GM12878 (cell line): ENCODE results near the gene MGAT3. TPM values are rescaled to one million over a fixed set of nuclear protein-coding genes. Genes with fewer than 3 reads are reported as not detected.

ENCODE experiments used
- ATAC-seq: fragments of 200-7000 bp; cut with Tn5 transposase; 3 replicates; pipeline ENCODE4 v1.9.1; 2020; ENCODE audit warnings: mild to moderate bottlenecking, moderate library complexity
- BruUV-seq: library from RNA; stranded (reverse); fragments of 400-500 nt; replicated peaks from 2 replicates; lab custom pipeline; 2021; lab: Mats Ljungman, UMichigan
- CTCF ChIA-PET: fragments of 300-600 bp; sonication (Branson Sonifier 250); formaldehyde crosslinking; extraction: SDS; loops from one replicate; lab custom pipeline; 2021; ENCODE audit warnings: inconsistent platforms; lab: Yijun Ruan, JAX
- POLR2A ChIA-PET: fragments of 350-600 bp; formaldehyde crosslinking; extraction: SDS; loops from one replicate; lab custom pipeline; 2021; ENCODE audit warnings: inconsistent platforms; lab: Charles Lee
- RAD21 ChIA-PET: fragments of 300-600 bp; sonication (Branson Sonifier 250); formaldehyde crosslinking; loops from one replicate; lab custom pipeline; 2023; ENCODE audit warnings: antibody characterized with exemption; ENCODE audit not compliant: unreplicated experiment; lab: Charles Lee
- SMC1A ChIA-PET: fragments of 300-600 bp; sonication (Branson Sonifier 250); formaldehyde crosslinking; loops from one replicate; lab custom pipeline; 2023; ENCODE audit not compliant: unreplicated experiment, uncharacterized antibody; lab: Charles Lee
- DNase-seq: peaks from one replicate; pipeline ENCODE4 v3.0.0-alpha.2; 2011; ENCODE audit warnings: low read depth, low spot score
- FAIRE-seq: peaks from 3 replicates; lab custom pipeline; 2011; peaks lifted over from hg19 to GRCh38; lab: Jason Lieb, UNC
- H2AFZ ChIP-seq: 2 replicates; pipeline ENCODE4 v1.6.0; 2011; ENCODE audit warnings: low read depth, low read length, control low read depth; ENCODE audit not compliant: control insufficient read depth
- H3K27ac ChIP-seq: 2 replicates; pipeline ENCODE4 v1.5.1; 2011; ENCODE audit warnings: control low read depth; ENCODE audit not compliant: control insufficient read depth, insufficient read depth
- H3K27me3 ChIP-seq, 2 experiments: replicated peaks in 1 of 2; 2 replicates each; pipeline versions ENCODE4 v1.6.0 to v1.6.1; 2011; ENCODE audit warnings: low read length in 1 of 2; ENCODE audit not compliant: control insufficient read depth in 2 of 2, insufficient read depth in 2 of 2
- H3K36me3 ChIP-seq, 2 experiments: 2 replicates each; pipeline ENCODE4 v1.5.1; 2011; ENCODE audit warnings: low read length in 1 of 2; ENCODE audit not compliant: control insufficient read depth in 2 of 2, insufficient read depth in 2 of 2
- H3K4me1 ChIP-seq: 2 replicates; pipeline ENCODE4 v1.6.1; 2011; ENCODE audit warnings: mild to moderate bottlenecking, low read length, moderate library complexity, mixed read lengths; ENCODE audit not compliant: control insufficient read depth, insufficient read depth
- H3K4me2 ChIP-seq: 2 replicates; pipeline ENCODE4 v1.6.0; 2011; ENCODE audit warnings: control low read depth; ENCODE audit not compliant: control insufficient read depth, insufficient read depth
- H3K4me3 ChIP-seq: fragments of 200-600 bp; sonication (generic); 2 replicates; pipeline ENCODE4 v1.5.1; 2016
- H3K79me2 ChIP-seq: 2 replicates; pipeline ENCODE4 v1.6.0; 2011; ENCODE audit warnings: low read length; ENCODE audit not compliant: control insufficient read depth, insufficient read depth
- H3K9ac ChIP-seq: 2 replicates; pipeline ENCODE4 v1.8.0; 2011; ENCODE audit warnings: low read length, control low read depth, mixed read lengths; ENCODE audit not compliant: control insufficient read depth, insufficient read depth
- H3K9me3 ChIP-seq: replicated peaks from 3 replicates; pipeline ENCODE4 v1.5.1; 2011; ENCODE audit warnings: mild to moderate bottlenecking, low read length; ENCODE audit not compliant: control insufficient read depth, insufficient read depth
- H4K20me1 ChIP-seq: 2 replicates; pipeline ENCODE4 v1.6.0; 2011; ENCODE audit not compliant: control insufficient read depth, insufficient read depth
- HDGF ChIP-seq: fragments of 450-650 bp; IDR thresholded peaks from 2 replicates; pipeline ENCODE4 v1.6.1; 2016; ENCODE audit warnings: antibody characterized with exemption
- KAT2A ChIP-seq: conservative IDR thresholded peaks from 2 replicates; pipeline ENCODE4 v1.6.1; 2011; ENCODE audit warnings: low read depth, low read length; ENCODE audit not compliant: control insufficient read depth
- MEF2B ChIP-seq: fragments of 450-650 bp; IDR thresholded peaks from 2 replicates; pipeline ENCODE4 v1.6.1; 2018; ENCODE audit warnings: mild to moderate bottlenecking, moderate library complexity; ENCODE audit not compliant: partially characterized antibody, poor library complexity, severe bottlenecking
- NR2F1 ChIP-seq: fragments of 450-650 bp; conservative IDR thresholded peaks from 2 replicates; pipeline ENCODE4 v1.6.1; 2017; ENCODE audit warnings: mild to moderate bottlenecking
- PBX3 ChIP-seq: IDR thresholded peaks from 2 replicates; pipeline ENCODE4 v1.6.1; 2011; ENCODE audit warnings: mild to moderate bottlenecking, low read depth, low read length, moderate library complexity; ENCODE audit not compliant: insufficient replicate concordance
- RB1 ChIP-seq: fragments of 450-650 bp; formaldehyde crosslinking; IDR thresholded peaks from 2 replicates; pipeline ENCODE4 v1.6.1; 2017; ENCODE audit warnings: mild to moderate bottlenecking, borderline replicate concordance
- RCOR1 ChIP-seq: conservative IDR thresholded peaks from 2 replicates; pipeline ENCODE4 v1.6.1; 2012; ENCODE audit warnings: low read depth, low read length, improper control_type of control experiment
- SMAD5 ChIP-seq: IDR thresholded peaks from 2 replicates; pipeline ENCODE4 v1.6.1; 2016; ENCODE audit warnings: antibody characterized with exemption, low read depth
- YBX1 ChIP-seq: fragments of 450-650 bp; IDR thresholded peaks from 2 replicates; pipeline ENCODE4 v1.6.1; 2016; ENCODE audit warnings: antibody characterized with exemption
- YY1 ChIP-seq: IDR thresholded peaks from 2 replicates; pipeline ENCODE4 v1.6.1; 2011; ENCODE audit warnings: low read depth, mild to moderate bottlenecking, low read length
- ZBTB33 ChIP-seq: fragments of 450-650 bp; IDR thresholded peaks from 2 replicates; pipeline ENCODE4 v1.6.1; 2017; ENCODE audit warnings: mild to moderate bottlenecking
- ZNF274 ChIP-seq: IDR thresholded peaks from one replicate; pipeline ENCODE4 v1.8.0; 2011; ENCODE audit not compliant: insufficient read length, insufficient read depth
- ZSCAN29 ChIP-seq: fragments of 450-650 bp; IDR thresholded peaks from 2 replicates; pipeline ENCODE4 v1.6.1; 2017; ENCODE audit warnings: mild to moderate bottlenecking, moderate library complexity
- WGBS: methylation state at CpG from one replicate; pipeline ENCODE4 v1.1.6; 2016; ENCODE audit warnings: low lambda C conversion rate; ENCODE audit not compliant: insufficient replicate concordance, insufficient coverage; ENCODE audit errors: missing lambda C conversion rate; 5-methylcytosine and 5-hydroxymethylcytosine counted together
- in situ Hi-C: fragments of 300-500 bp; cut with MboI; formaldehyde crosslinking; loops from 9 replicates; pipeline ENCODE4 v1.14.3; 2018; ENCODE audit warnings: mixed read lengths
- intact Hi-C: fragments of 100-400 bp; cut with micrococcal nuclease; formaldehyde crosslinking; loops from one replicate; pipeline ENCODE4 v1.14.2; 2022; ENCODE audit not compliant: unreplicated experiment
- polyA plus RNA-seq, 11 experiments: library from polyadenylated mRNA; depleted of rRNA in 4 of 11; unstranded in 6 of 11; stranded (reverse) in 5 of 11; fragments of >200 nt; fragmentation: Nextera tagmentation in 4 of 11; fragmentation: Illumina TruSeq in 1 of 11; extraction: Ambion mirVana in 4 of 11; extraction: Trizol in 1 of 11; gene quantifications; 1 replicate in 1 of 11; 2 replicates in 10 of 11; pipeline versions ENCODE4 v1.2.1 to v1.2.3, GENCODE V29; 2011 to 2016; ENCODE audit warnings: inconsistent platforms in 2 of 11, missing spikeins in 2 of 11, low read depth in 1 of 11
- total RNA-seq, 4 experiments: library from RNA; depleted of rRNA in 3 of 4; stranded (reverse); fragments of >200 nt in 3 of 4; fragmentation: Illumina TruSeq in 1 of 4; extraction: Trizol in 1 of 4; gene quantifications; 2 replicates each; pipeline versions ENCODE4 v1.2.1 to v1.2.3, GENCODE V29; 2013 to 2021
- TF ChIP-seq, protein P1 (sequence below): IDR thresholded peaks from 2 replicates; pipeline ENCODE4 v1.6.1; 2012; ENCODE audit warnings: low read depth, low read length, improper control_type of control experiment
- TF ChIP-seq, protein P2 (sequence below): IDR thresholded peaks from 2 replicates; pipeline ENCODE4 v1.6.1; 2012; ENCODE audit warnings: mild to moderate bottlenecking, low read depth, low read length

MGAT3 gene
- total and polyA plus RNA-seq, 10 of the 15 experiments (the other 5 are each of a cell fraction or from before 2014, with no cell fraction given): 0.32 to 40.2 (median 11.9) TPM

DNA sequence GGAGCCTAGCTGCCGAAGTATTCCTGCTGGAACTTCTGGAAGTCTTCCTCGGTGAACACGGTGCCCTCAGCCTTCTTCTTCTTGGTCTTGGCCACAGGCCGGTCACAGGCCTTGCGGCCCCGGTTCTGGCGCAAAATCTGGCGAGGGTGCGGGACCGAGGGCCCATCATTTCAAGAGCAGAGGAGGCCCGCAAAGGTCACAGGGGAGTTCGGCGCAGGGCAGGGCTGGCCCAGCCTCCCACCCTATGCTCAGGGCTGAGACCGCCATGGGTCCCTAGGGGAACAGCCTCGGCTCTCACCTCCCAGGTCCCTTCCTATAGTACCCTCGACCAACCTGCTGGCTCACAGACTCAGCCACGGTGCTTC, 72.7 kb downstream of the MGAT3 start:
- ChIA-PET POLR2A (interaction anchor here (0.7 to 2.6 kb wide), 18 partner anchors 9 to 515 kb away, joined by 3 to 32 read pairs (median 6); partner anchors contain the start of genes ATF4, MIEF1, RPL3 and TAB1), CTCF (interaction anchor here (0.6 to 17.8 kb wide), 46 partner anchors 9 to 1062 kb away, joined by 3 to 372 read pairs (median 5); partner anchors contain the start of genes ATF4, MIEF1, RPL3 and SYNGR1), RAD21 (interaction anchor here (0.7 to 4.7 kb wide), 34 partner anchors 8 to 761 kb away, joined by 3 to 44 read pairs (median 6); partner anchors contain the start of genes ATF4, CBX7, MIEF1 and RPL3), SMC1A (interaction anchor here (0.8 to 2.9 kb wide), 26 partner anchors 10 to 818 kb away, joined by 3 to 30 read pairs (median 6); partner anchors contain the start of genes ATF4, MIEF1, RPL3 and TAB1)
- Histone ChIP-seq H4K20me1 (peaks cover 8% of the 10 kb centered on the region), H3K27me3 (no peaks in the 10 kb centered on the region), H3K4me2 (peak overlapping the region; percentile 100), H3K4me1 (peaks cover 50% of the 10 kb centered on the region), H2AFZ (no peak overlapping the region), H3K4me3 (peak overlapping the region; percentile 99), H3K36me3 (peaks cover under 1 to 5% of the 10 kb centered on the region in 2 experiments; a peak in 3 of 4 replicates), H3K9me3 (no peaks in the 10 kb centered on the region), H3K27ac (peak overlapping the region; percentile 96), H3K79me2 (peaks cover 52% of the 10 kb centered on the region), H3K9ac (peak overlapping the region; percentile 67)
- FAIRE-seq (no peak), ATAC-seq (peak; percentile 8), DNase-seq (no peak)
- in situ Hi-C loops (no loop called here), intact Hi-C loops (loop anchor here (1.0 to 2.0 kb wide), 4 partner anchors 36 to 359 kb away; partner anchors contain the start of gene RPL3)
- no TSS peak for BruUV-seq
- WGBS: 2% methylated on average over 17 of the region's 17 CpGs
- 0 out of 2 replicates have a peak, but pooled peaks have one; percentile 13 for TF ChIP-seq RB1
- TF ChIP-seq KAT2A: no peak
- TF ChIP-seq PBX3: no peak
- peak; percentile 83 for TF ChIP-seq NR2F1
- TF ChIP-seq ZBTB33: no peak
- TF ChIP-seq YBX1: no peak
- peak; percentile 70 for TF ChIP-seq MEF2B
- TF ChIP-seq, protein P1, sequence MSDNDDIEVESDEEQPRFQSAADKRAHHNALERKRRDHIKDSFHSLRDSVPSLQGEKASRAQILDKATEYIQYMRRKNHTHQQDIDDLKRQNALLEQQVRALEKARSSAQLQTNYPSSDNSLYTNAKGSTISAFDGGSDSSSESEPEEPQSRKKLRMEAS: peak; percentile 1; the same call in 1 of the 2 replicates
- TF ChIP-seq HDGF: peak; percentile 52; the same call in 1 of the 2 replicates
- 0 out of 2 replicates have a peak, but pooled peaks have one; percentile 10 for TF ChIP-seq SMAD5
- 0 out of 2 replicates have a peak, but pooled peaks have one; percentile 0 for TF ChIP-seq RCOR1
- TF ChIP-seq ZNF274: no peak
- no peak for TF ChIP-seq YY1
- TF ChIP-seq ZSCAN29: no peak
- TF ChIP-seq, protein P2, sequence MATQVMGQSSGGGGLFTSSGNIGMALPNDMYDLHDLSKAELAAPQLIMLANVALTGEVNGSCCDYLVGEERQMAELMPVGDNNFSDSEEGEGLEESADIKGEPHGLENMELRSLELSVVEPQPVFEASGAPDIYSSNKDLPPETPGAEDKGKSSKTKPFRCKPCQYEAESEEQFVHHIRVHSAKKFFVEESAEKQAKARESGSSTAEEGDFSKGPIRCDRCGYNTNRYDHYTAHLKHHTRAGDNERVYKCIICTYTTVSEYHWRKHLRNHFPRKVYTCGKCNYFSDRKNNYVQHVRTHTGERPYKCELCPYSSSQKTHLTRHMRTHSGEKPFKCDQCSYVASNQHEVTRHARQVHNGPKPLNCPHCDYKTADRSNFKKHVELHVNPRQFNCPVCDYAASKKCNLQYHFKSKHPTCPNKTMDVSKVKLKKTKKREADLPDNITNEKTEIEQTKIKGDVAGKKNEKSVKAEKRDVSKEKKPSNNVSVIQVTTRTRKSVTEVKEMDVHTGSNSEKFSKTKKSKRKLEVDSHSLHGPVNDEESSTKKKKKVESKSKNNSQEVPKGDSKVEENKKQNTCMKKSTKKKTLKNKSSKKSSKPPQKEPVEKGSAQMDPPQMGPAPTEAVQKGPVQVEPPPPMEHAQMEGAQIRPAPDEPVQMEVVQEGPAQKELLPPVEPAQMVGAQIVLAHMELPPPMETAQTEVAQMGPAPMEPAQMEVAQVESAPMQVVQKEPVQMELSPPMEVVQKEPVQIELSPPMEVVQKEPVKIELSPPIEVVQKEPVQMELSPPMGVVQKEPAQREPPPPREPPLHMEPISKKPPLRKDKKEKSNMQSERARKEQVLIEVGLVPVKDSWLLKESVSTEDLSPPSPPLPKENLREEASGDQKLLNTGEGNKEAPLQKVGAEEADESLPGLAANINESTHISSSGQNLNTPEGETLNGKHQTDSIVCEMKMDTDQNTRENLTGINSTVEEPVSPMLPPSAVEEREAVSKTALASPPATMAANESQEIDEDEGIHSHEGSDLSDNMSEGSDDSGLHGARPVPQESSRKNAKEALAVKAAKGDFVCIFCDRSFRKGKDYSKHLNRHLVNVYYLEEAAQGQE: no peak
